Activated CD4-positive, alpha-beta memory T cell treated with anti-CD3 and anti-CD28 coated beads for 36 hours (primary cell): ENCODE data around the gene GYPE. TPM values are rescaled to one million over a fixed set of nuclear protein-coding genes. Genes with fewer than 3 reads are reported as not detected.
"Not testable (repeated sequence)": the region's sequence is repeated elsewhere in the genome, so short reads cannot be mapped to it uniquely, and the experiment has no call there.

Experiments
- CTCF ChIA-PET: fragments of 350-600 bp; sonication (Branson Sonifier 250); formaldehyde crosslinking; loops from one replicate; lab custom pipeline; 2021; ENCODE audit warnings: antibody characterized with exemption, inconsistent platforms; lab: Charles Lee
- POLR2A ChIA-PET: fragments of 350-600 bp; sonication (Branson Sonifier 250); formaldehyde crosslinking; loops from one replicate; lab custom pipeline; 2021; ENCODE audit warnings: antibody characterized with exemption; lab: Charles Lee
- DNase-seq: peaks from one replicate; pipeline ENCODE4 v3.0.0-alpha.2; 2020
- H3K27ac Mint-ChIP-seq: one replicate; pipeline ENCODE4 v1.8.0; 2021; ENCODE audit warnings: mixed read lengths
- H3K27me3 Mint-ChIP-seq: one replicate; pipeline ENCODE4 v1.8.0; 2021; ENCODE audit warnings: mixed read lengths
- H3K36me3 Mint-ChIP-seq: one replicate; pipeline ENCODE4 v1.8.0; 2021; ENCODE audit warnings: mixed read lengths
- H3K4me1 Mint-ChIP-seq: one replicate; pipeline ENCODE4 v1.8.0; 2021; ENCODE audit warnings: low read depth, mixed read lengths
- H3K4me3 Mint-ChIP-seq: one replicate; pipeline ENCODE4 v1.8.0; 2021; ENCODE audit warnings: mild to moderate bottlenecking, mixed read lengths
- H3K9me3 Mint-ChIP-seq: one replicate; pipeline ENCODE4 v1.8.0; 2021; ENCODE audit warnings: mixed read lengths
- intact Hi-C: fragments of 100-400 bp; cut with micrococcal nuclease; formaldehyde crosslinking; loops from one replicate; pipeline ENCODE4 v1.15.1; 2023
- total RNA-seq, 2 experiments: library from RNA; stranded (reverse); gene quantifications; one replicate each; pipeline ENCODE4 v1.2.3, GENCODE V29; 2021

The GYPE gene
- under 1 TPM; 0.44 to 0.50 TPM for total RNA-seq

DNA sequence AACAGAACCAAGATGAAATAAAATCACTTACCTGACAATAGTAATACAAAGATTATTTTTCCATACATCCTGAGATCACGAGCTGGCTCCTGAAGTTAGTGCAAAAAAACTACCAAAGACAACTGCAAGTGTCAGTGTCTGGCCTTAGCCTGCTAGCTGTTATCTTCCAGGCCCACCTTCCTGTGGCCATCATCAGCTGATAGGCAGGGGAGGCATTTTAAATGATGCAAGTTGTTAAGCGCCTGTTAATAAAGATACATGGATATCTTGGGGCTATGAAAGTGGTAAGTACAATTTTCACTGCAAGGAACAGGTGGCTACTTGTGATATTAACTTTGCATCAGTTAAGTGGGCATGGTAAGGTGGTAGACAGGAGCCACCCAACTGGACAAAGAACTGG is at the start of gene GYPE:
Gene GYPE (minus strand): TSS at position 120 of the 400 bp plus-strand sequence. CDS start 52 bp downstream, at position 68.
- H3K27ac Mint-ChIP-seq, CTCF ChIA-PET, H3K9me3 Mint-ChIP-seq, H3K4me3 Mint-ChIP-seq, intact Hi-C loops, POLR2A ChIA-PET, H3K4me1 Mint-ChIP-seq, DNase-seq, H3K36me3 Mint-ChIP-seq, H3K27me3 Mint-ChIP-seq: not testable (repeated sequence)

DNA sequence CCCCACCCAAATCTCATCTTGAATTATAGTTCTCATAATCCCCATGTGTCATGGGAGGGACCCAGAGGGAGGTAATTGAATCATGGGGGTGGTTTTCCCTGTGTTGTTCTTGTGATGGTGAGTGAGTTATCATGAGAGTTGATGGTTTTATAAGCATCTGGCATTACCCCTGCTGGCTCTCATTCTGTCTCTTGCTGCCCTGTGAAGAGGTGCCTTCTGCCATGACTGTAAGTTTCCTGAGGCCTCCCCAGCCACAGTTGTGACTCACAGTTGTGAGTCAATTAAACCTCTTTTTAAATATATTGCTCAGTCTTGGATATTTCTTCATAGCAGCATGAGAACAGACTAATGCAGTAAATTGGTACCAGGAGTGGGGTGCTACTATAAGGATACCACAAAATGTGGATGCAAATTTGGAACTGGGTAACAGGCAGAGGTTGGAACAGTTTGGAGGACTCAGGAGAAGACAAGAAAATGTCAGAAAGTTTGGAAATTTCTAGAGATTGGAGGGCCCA is 46.2 kb upstream of the GYPE start:
- H3K9me3 Mint-ChIP-seq: peaks cover 20% of the 10 kb centered on the region
- CTCF ChIA-PET, H3K27ac Mint-ChIP-seq, DNase-seq, H3K4me1 Mint-ChIP-seq, H3K4me3 Mint-ChIP-seq, POLR2A ChIA-PET, H3K27me3 Mint-ChIP-seq, intact Hi-C loops, H3K36me3 Mint-ChIP-seq: not testable (repeated sequence)

DNA sequence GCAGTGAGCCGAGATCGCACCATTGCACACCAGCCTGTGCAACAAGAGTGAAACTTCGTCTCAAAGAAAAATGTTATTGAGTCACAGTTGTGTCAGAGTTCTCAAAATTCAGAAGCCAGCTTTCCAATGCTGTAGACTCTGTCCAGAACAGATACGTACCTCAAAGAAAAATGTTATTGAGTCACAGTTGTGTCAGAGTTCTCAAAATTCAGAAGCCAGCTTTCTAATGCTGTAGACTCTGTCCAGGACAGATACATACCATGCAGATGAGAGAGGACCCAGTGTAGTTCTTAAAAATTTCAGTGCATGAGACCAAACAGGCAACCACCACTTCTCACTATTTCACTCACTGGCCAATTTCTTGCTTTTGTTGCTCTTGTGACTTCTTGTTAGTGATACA is 45.6 kb upstream of the GYPE start:
- peaks cover 20% of the 10 kb centered on the region for H3K9me3 Mint-ChIP-seq
- H3K4me1 Mint-ChIP-seq, CTCF ChIA-PET, POLR2A ChIA-PET, H3K36me3 Mint-ChIP-seq, DNase-seq, H3K4me3 Mint-ChIP-seq, intact Hi-C loops, H3K27ac Mint-ChIP-seq, H3K27me3 Mint-ChIP-seq: not testable (repeated sequence)

DNA sequence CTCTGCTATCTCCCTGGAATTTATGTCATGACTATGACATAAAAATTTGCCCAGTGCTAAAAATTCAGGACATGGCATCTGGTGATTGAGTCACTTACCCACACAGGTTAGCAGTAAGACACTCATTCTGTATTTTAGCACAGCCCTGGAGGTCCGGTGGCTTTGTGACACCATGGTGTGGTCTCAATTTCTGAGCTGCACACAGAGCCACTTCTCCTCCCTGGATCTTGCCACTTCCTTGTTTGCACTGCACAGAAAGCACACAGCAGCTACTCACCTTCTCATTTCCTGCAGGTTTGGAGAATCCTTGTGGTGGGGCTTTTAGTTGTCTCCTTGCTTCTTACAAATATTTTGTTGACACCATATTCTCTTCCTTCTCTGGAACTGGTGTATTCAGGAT is 44.8 kb upstream of the GYPE start:
- H3K4me3 Mint-ChIP-seq, H3K27ac Mint-ChIP-seq, POLR2A ChIA-PET, H3K36me3 Mint-ChIP-seq, CTCF ChIA-PET, DNase-seq, intact Hi-C loops, H3K27me3 Mint-ChIP-seq, H3K4me1 Mint-ChIP-seq: not testable (repeated sequence)
- peaks cover 20% of the 10 kb centered on the region for H3K9me3 Mint-ChIP-seq

DNA sequence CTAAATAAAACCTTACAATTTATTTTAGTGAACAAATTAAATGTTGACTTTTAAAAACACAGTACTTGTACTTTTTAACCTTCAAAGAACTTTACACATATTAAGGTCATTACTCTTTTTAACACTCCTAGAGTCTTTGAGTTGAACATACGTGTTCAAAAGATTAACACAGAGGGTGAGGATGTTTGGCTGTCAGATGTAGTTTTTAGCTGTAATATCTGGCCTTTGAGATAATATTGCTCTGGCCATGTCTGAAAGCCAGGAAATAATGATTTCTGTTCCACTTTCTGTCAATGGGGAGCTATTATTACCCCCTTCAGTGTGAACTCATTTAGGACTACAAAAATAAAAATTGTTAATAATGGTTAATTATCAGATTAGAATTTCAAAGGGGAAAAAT is 42.1 kb upstream of the GYPE start:
- intact Hi-C loops, H3K4me1 Mint-ChIP-seq, H3K4me3 Mint-ChIP-seq, H3K27ac Mint-ChIP-seq, POLR2A ChIA-PET, H3K36me3 Mint-ChIP-seq, CTCF ChIA-PET, DNase-seq, H3K27me3 Mint-ChIP-seq: not testable (repeated sequence)
- H3K9me3 Mint-ChIP-seq: peaks cover 18% of the 10 kb centered on the region

DNA sequence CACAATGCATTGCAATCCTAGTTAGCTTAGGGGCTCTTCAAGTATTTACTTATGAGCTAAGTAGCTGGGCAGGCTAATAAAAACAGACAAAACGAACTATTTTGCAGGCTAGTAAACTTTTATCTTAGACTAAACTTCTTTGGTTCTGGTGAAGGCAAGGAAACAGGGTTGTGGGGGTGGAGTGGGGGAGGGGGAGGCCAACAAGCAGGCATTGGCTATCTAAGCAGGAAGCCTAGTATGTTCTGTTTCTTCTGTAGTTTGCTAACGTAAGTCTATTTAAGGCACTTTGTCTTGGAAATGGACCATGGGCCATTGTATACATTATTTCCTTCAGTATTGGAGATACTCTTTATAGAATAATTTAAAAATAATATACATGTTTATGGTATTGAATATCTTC is 35.3 kb upstream of the GYPE start:
- H3K4me1 Mint-ChIP-seq, H3K9me3 Mint-ChIP-seq, H3K36me3 Mint-ChIP-seq, H3K27me3 Mint-ChIP-seq, intact Hi-C loops, H3K4me3 Mint-ChIP-seq, POLR2A ChIA-PET, DNase-seq, CTCF ChIA-PET, H3K27ac Mint-ChIP-seq: not testable (repeated sequence)

DNA sequence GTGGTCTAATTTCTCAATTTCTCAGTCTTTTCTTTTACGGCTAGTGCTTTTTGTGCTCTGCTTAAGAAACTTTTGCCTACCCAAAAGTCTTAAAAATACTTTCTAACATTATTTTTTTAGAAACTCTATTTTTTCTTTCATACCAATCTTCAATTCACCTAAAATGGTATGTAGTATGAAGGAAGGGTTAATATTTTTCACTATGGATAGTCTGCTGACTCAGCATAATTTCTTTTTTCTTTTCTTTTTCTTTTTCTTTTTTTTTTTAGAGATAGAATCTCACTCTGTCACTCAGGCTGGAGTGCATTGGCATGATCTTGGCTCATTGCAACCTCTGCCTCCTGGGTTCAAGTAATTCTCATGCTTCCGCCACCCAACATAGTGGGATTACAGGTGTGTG is 34.2 kb upstream of the GYPE start:
- H3K36me3 Mint-ChIP-seq: no peaks in the 10 kb centered on the region

DNA sequence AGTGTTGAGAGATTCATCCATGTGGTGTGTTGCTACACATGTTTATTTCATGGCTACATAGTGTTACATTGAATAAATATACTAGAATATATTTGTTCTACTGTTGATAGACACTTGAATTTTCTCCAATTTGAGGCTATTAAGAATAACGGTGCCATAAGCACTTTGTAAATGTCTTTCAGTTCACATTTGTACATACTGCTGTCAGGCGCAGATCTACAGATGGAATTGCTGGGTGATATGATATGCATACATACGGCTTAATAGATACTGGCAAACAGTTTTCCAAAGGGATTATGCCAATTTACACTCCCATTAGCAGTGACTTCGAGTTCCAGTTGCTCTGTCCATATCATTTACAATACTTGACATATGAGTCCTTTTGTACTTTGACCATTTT is 33.5 kb upstream of the GYPE start:
- H3K4me3 Mint-ChIP-seq, H3K36me3 Mint-ChIP-seq, H3K4me1 Mint-ChIP-seq, intact Hi-C loops, CTCF ChIA-PET, POLR2A ChIA-PET, DNase-seq, H3K9me3 Mint-ChIP-seq, H3K27ac Mint-ChIP-seq, H3K27me3 Mint-ChIP-seq: not testable (repeated sequence)

More for the DNA sequence above, 34.2 kb upstream of the GYPE start:
- no peaks in the 10 kb centered on the region for H3K27me3 Mint-ChIP-seq
- H3K9me3 Mint-ChIP-seq: no peaks in the 10 kb centered on the region
- no peaks in the 10 kb centered on the region for H3K4me1 Mint-ChIP-seq
- DNase-seq: no peak
- POLR2A ChIA-PET: no interaction called here
- no peak overlapping the region for H3K4me3 Mint-ChIP-seq
- intact Hi-C loops: no loop called here
- CTCF ChIA-PET: no interaction called here
- H3K27ac Mint-ChIP-seq: no peak overlapping the region

DNA sequence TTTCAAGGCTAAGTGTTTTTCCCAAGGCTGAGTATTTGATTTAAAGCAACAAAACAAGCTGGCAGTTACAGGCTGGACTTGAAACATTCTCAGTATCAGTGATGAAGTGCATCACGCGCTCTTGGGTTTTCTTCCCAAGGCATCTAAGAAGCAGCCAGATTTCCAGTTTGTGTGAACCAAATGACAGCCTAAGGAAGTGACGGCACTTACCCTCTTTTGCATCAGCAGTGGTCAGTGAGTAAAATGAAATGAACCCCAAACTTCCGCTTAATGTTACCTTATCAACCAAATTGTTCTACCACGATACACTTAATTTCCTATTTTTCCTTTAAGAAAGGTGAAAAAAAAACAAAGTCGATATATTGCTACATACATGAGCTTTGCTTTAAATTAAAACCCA is 15.8 kb upstream of the GYPE start:
- Mint-ChIP-seq H3K36me3 (no peaks in the 10 kb centered on the region), H3K27me3 (no peaks in the 10 kb centered on the region), H3K9me3 (no peaks in the 10 kb centered on the region), H3K27ac (no peak overlapping the region), H3K4me3 (no peak overlapping the region), H3K4me1 (no peaks in the 10 kb centered on the region)
- no peak for DNase-seq
- intact Hi-C loops: no loop called here
- CTCF ChIA-PET: no interaction called here
- POLR2A ChIA-PET: no interaction called here

DNA sequence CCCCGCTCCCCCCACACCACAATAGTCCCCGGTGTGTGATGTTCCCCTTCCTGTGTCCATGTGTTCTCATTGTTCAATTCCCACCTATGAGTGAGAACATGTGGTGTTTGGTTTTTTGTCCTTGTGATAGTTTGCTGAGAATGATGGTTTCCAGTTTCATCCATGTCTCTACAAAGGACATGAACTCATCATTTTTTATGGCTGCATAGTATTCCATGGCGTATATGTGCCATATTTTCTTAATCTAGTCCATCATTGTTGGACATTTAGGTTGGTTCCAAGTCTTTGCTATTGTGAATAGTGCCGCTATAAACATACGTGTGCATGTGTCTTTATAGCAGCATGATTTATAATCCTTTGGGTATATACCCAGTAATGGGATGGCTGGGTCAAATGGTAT is 11.1 kb upstream of the GYPE start:
- DNase-seq, POLR2A ChIA-PET, H3K27me3 Mint-ChIP-seq, intact Hi-C loops, CTCF ChIA-PET, H3K4me1 Mint-ChIP-seq, H3K9me3 Mint-ChIP-seq, H3K36me3 Mint-ChIP-seq, H3K4me3 Mint-ChIP-seq, H3K27ac Mint-ChIP-seq: not testable (repeated sequence)

DNA sequence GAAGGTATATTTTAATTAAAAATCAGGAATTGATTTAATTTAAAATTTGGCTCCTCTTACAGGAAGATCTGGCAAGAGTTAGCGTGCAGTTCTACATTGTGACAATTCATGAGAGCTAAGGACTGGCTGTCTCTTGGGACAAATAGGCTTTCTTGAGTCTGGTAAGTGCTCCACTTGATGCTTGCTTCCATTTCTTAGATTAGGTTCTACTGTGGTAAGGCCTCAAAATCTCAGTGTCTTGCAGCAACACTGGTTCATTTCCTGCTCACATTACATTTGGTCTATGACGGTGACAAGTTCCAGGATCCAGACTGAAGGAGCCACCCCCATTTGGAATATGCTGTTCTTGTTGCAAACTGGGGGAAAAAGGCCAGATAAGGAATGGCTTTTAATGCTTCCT is 7.1 kb upstream of the GYPE start:
- H3K4me1 Mint-ChIP-seq, CTCF ChIA-PET, DNase-seq, H3K9me3 Mint-ChIP-seq, H3K36me3 Mint-ChIP-seq, POLR2A ChIA-PET, H3K27ac Mint-ChIP-seq, intact Hi-C loops: not testable (repeated sequence)
- Mint-ChIP-seq H3K4me3 (peak overlapping the region; percentile 69), H3K27me3 (peaks cover 10% of the 10 kb centered on the region)

DNA sequence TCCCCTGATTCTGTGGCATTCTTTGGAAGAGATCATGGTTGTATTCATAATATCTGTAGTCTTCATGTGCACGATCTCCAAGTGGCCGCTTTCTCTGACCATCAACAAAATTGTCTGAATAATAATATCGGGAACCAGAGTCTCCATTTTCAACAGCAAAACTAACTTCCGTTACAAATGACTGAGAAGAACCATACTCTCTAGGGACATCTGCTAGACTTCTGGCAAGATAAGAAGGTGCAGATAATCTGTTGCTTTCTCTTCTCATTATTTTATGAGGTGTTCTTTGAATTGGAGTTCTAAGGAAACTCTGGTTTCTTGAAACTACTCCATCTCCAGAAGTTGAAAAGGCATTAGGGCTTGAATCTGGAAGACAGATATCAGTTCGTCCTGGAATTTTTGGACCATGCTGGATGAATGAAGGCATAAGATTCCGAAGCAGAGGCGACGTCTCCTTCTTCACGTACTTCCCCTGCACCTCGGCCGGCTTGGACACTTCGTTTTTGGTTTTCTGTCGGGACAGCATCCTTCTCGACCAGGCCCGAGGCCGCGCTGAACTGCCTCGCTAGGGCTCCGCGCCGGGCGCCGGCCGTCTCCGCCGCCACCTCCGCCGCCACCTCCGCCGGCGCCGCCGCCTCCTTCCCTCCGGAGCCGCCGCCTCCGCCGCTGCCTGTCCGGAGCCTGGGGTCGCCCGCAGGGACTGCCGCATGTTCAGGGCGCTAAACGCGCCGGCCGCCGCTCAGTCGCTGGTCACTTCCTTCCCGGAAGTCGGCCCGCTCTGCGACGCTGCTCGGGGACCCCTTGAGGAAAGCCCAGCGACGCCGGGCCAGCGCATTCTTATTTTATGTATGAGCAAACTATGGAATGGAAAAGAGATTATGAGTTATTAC is 6.4 kb upstream of the GYPE start:
- H3K36me3 Mint-ChIP-seq, H3K9me3 Mint-ChIP-seq, intact Hi-C loops, H3K4me1 Mint-ChIP-seq, POLR2A ChIA-PET, CTCF ChIA-PET: not testable (repeated sequence)
- DNase-seq: peak; percentile 41
- peaks cover 10% of the 10 kb centered on the region for H3K27me3 Mint-ChIP-seq
- H3K27ac Mint-ChIP-seq: peak overlapping the region; percentile 4
- peak overlapping the region; percentile 69 for H3K4me3 Mint-ChIP-seq

DNA sequence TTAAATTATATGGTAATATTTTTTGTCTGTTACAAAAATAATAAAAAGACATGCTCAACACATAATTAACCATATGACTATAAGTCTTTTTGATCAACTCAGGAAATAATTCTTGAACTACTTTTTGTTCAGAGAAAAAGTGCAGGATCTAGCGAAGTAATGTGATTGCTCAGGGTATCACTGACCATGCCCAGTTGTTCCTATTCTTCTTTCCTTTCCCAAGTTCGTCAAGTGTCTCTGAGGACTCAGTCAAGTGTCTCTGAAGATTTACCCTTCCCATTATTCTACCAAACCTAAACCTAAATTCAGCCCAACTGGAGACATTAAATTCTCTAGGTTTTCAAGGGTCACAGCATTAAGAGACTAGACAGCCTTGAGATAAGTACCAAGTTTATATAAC is 5.5 kb upstream of the GYPE start:
- H3K4me3 Mint-ChIP-seq: peak overlapping the region; percentile 47
- CTCF ChIA-PET, H3K27ac Mint-ChIP-seq, H3K9me3 Mint-ChIP-seq, H3K4me1 Mint-ChIP-seq, H3K36me3 Mint-ChIP-seq, DNase-seq, intact Hi-C loops, POLR2A ChIA-PET: not testable (repeated sequence)
- peaks cover 10% of the 10 kb centered on the region for H3K27me3 Mint-ChIP-seq
